ENCODE measurements around the gene MMP17. TPM values are rescaled to one million over a fixed set of nuclear protein-coding genes. Genes with fewer than 3 reads are reported as not detected.
"Not testable (repeated sequence)": the region's sequence is repeated elsewhere in the genome, so short reads cannot be mapped to it uniquely, and the experiment has no call there.

Gene MMP17
- total RNA-seq, 2 donors from 2014 or later = 1.3 to 1.9 TPM

- Histone ChIP-seq H3K4me3 (no peak overlapping the region), H3K9ac (ENCODE audit: low read depth in 2 of 2, low read length in 2 of 2) (no peak overlapping the region), H3K9me3 (no peaks in the 10 kb centered on the region), H3K4me1 (no peaks in the 10 kb centered on the region), H3K36me3 (no peaks in the 10 kb centered on the region), H3K27me3 (no peaks in the 10 kb centered on the region), H3K27ac (no peak overlapping the region)
- no peak for TF ChIP-seq CTCF (IDR thresholded peaks at IDR 0.05)
- no peak for DNase-seq
- intact Hi-C loops (cut with DNase I) = no loop called here
These were observed 41.8 kb downstream of the MMP17 start for GRCh38 chr12:131869871-131870418.

- H3K9me3 ChIP-seq = no peaks in the 10 kb centered on the region
- no peak for TF ChIP-seq CTCF (IDR thresholded peaks at IDR 0.05)
- H3K4me1 ChIP-seq = no peaks in the 10 kb centered on the region
- DNase-seq = no peak
- no peak overlapping the region for H3K9ac ChIP-seq (ENCODE audit: low read depth in 2 of 2, low read length in 2 of 2)
- intact Hi-C loops (cut with DNase I) = no loop called here
- H3K27ac ChIP-seq = no peak overlapping the region
- H3K27me3 ChIP-seq = no peaks in the 10 kb centered on the region
- no peaks in the 10 kb centered on the region for H3K36me3 ChIP-seq
- H3K4me3 ChIP-seq = no peak overlapping the region
These were observed 43.5 kb downstream of the MMP17 start for GRCh38 chr12:131871677-131872076.

GRCh38 chr12:131872154-131873051 is 44.2 kb downstream of the MMP17 start:
- no peak for TF ChIP-seq CTCF (IDR thresholded peaks at IDR 0.05)
- no peak overlapping the region for H3K9ac ChIP-seq (ENCODE audit: low read depth in 2 of 2, low read length in 2 of 2)
- no peaks in the 10 kb centered on the region for H3K4me1 ChIP-seq
- H3K27ac ChIP-seq = no peak overlapping the region
- no peaks in the 10 kb centered on the region for H3K9me3 ChIP-seq
- H3K27me3 ChIP-seq = no peaks in the 10 kb centered on the region
- DNase-seq = no peak
- no peaks in the 10 kb centered on the region for H3K36me3 ChIP-seq
- intact Hi-C loops (cut with DNase I) = no loop called here
- no peak overlapping the region for H3K4me3 ChIP-seq

- Histone ChIP-seq H3K36me3 (no peaks in the 10 kb centered on the region), H3K9ac (ENCODE audit: low read depth in 2 of 2, low read length in 2 of 2) (no peak overlapping the region), H3K4me3 (no peak overlapping the region), H3K4me1 (no peaks in the 10 kb centered on the region), H3K27ac (no peak overlapping the region), H3K9me3 (no peaks in the 10 kb centered on the region), H3K27me3 (no peaks in the 10 kb centered on the region)
- no peak for DNase-seq
- intact Hi-C loops (cut with DNase I) = no loop called here
- no peak for TF ChIP-seq CTCF (IDR thresholded peaks at IDR 0.05)
These were observed 45.1 kb downstream of the MMP17 start for GRCh38 chr12:131873293-131873692.

- H3K9me3 ChIP-seq; H3K4me3 ChIP-seq; H3K4me1 ChIP-seq; H3K27ac ChIP-seq; DNase-seq; intact Hi-C loops (cut with DNase I); H3K27me3 ChIP-seq; H3K9ac ChIP-seq (ENCODE audit: low read depth in 2 of 2, low read length in 2 of 2); H3K36me3 ChIP-seq: not testable (repeated sequence)
These were observed 46.8 kb downstream of the MMP17 start for GRCh38 chr12:131874972-131875371.

DNA sequence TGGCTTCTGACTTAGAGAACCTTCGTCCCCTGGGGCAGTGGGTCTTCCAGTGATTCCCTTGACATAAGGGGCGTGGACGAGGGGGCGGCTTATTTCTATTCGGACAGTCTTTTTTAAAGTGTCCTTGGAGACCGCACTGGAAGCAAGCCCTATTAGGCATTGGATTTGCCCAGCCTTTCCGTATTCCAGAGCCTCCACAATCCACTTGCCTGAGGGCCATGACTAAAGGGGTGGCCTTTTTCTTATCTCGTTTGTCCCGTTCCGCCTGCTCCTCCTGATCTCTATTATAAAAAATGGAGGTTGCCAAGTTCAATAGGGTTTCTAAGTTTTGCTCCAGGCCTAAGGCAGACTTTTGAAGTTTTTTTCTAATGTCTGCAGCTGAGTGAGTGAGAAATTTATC is 49.0 kb downstream of the MMP17 start:
- H3K36me3 ChIP-seq; intact Hi-C loops (cut with DNase I): not testable (repeated sequence)

GRCh38 chr12:131878436-131878835 is 50.2 kb downstream of the MMP17 start:
- H3K9me3 ChIP-seq; DNase-seq; intact Hi-C loops (cut with DNase I); H3K4me3 ChIP-seq; H3K36me3 ChIP-seq; H3K27ac ChIP-seq; H3K4me1 ChIP-seq; H3K9ac ChIP-seq (ENCODE audit: low read depth in 2 of 2, low read length in 2 of 2); H3K27me3 ChIP-seq: not testable (repeated sequence)

More for the DNA sequence above, 49.0 kb downstream of the MMP17 start:
- not testable (repeated sequence) for H3K4me1 ChIP-seq; H3K9ac ChIP-seq (ENCODE audit: low read depth in 2 of 2, low read length in 2 of 2); H3K4me3 ChIP-seq; DNase-seq; H3K9me3 ChIP-seq; H3K27ac ChIP-seq; H3K27me3 ChIP-seq

Data from colonic mucosa (tissue), 4 donors.